H1 (cell line): ENCODE data around the gene SYNJ1. TPM values are rescaled to one million over a fixed set of nuclear protein-coding genes. Genes with fewer than 3 reads are reported as not detected.

Experiments used
- BACH1 ChIP-seq: IDR thresholded peaks from 2 replicates; pipeline ENCODE4 v1.6.1; 2012; ENCODE audit warnings: low read length, improper control_type of control experiment
- CBX5 ChIP-seq: fragments of 300-800, 300-1000 bp; sonication (generic); IDR thresholded peaks from 2 replicates; pipeline ENCODE4 v1.7.1; 2016; ENCODE audit warnings: antibody characterized with exemption, low read length, low read depth
- HDAC6 ChIP-seq: IDR thresholded peaks from one replicate; pipeline ENCODE4 v1.7.1; 2012; ENCODE audit warnings: low read depth, mild to moderate bottlenecking, inconsistent platforms, low read length, moderate library complexity
- KDM4A ChIP-seq: IDR thresholded peaks from one replicate; pipeline ENCODE4 v1.7.1; 2012; ENCODE audit warnings: low read depth, mild to moderate bottlenecking, moderate library complexity, low read length, inconsistent platforms; ENCODE audit not compliant: severe bottlenecking
- NANOG ChIP-seq: IDR thresholded peaks from 2 replicates; pipeline ENCODE4 v1.6.1; 2011; ENCODE audit warnings: low read length, low read depth, mild to moderate bottlenecking, inconsistent platforms; ENCODE audit not compliant: insufficient read depth, poor library complexity, severe bottlenecking
- POLR2A ChIP-seq, 2 experiments: IDR thresholded peaks; 1 replicate in 1 of 2; 2 replicates in 1 of 2; pipeline ENCODE4 v1.6.1; 2011; ENCODE audit warnings: low read depth in 2 of 2, low read length in 2 of 2, mild to moderate bottlenecking in 2 of 2; ENCODE audit errors: control extremely low read depth in 1 of 2
- SIX5 ChIP-seq: IDR thresholded peaks from 2 replicates; pipeline ENCODE4 v1.6.1; 2011; ENCODE audit warnings: mild to moderate bottlenecking, low read depth, low read length
- SP2 ChIP-seq: IDR thresholded peaks from 2 replicates; pipeline ENCODE4 v1.6.1; 2012; ENCODE audit warnings: mild to moderate bottlenecking, low read length, inconsistent platforms
- TCF12 ChIP-seq: IDR thresholded peaks from 2 replicates; pipeline ENCODE4 v1.6.1; 2011; ENCODE audit warnings: low read depth, mild to moderate bottlenecking, low read length
- polyA plus RNA-seq, 7 experiments: library from polyadenylated mRNA; depleted of rRNA in 3 of 7; stranded (reverse) in 5 of 7; unstranded in 2 of 7; fragments of >200 nt in 5 of 7; fragments of 200-250 nt in 2 of 7; gene quantifications; 1 replicate in 5 of 7; 2 replicates in 1 of 7; 4 replicates in 1 of 7; pipeline versions ENCODE4 v1.2.1 to v1.2.3, GENCODE V29; 2011 to 2013; ENCODE audit warnings: missing spikeins in 2 of 7, mixed read lengths in 2 of 7
- total RNA-seq: library from RNA; stranded (reverse); fragmentation: NEBNext Ultra II Directional; extraction: Animal tissue kit (Norgen Biotek cat#: 25700); gene quantifications from 2 replicates; pipeline ENCODE4 v1.2.1, GENCODE V29; 2021
- TF ChIP-seq, protein P1 (sequence below): fragments of 300-600 bp; sonication (generic); IDR thresholded peaks from 2 replicates; pipeline ENCODE4 v1.7.1; 2012; ENCODE audit warnings: low read length, moderate library complexity, mild to moderate bottlenecking, inconsistent platforms; ENCODE audit not compliant: insufficient replicate concordance
- TF ChIP-seq, protein P2 (sequence below): IDR thresholded peaks from 2 replicates; pipeline ENCODE4 v1.6.1; 2011; ENCODE audit warnings: low read depth, mild to moderate bottlenecking, low read length; ENCODE audit not compliant: insufficient read depth

The SYNJ1 gene
- total and polyA plus RNA-seq, 2 of the 8 experiments (the other 6 are each of a cell fraction or from before 2014, with no cell fraction given) = 1.3 to 4.3 TPM

DNA sequence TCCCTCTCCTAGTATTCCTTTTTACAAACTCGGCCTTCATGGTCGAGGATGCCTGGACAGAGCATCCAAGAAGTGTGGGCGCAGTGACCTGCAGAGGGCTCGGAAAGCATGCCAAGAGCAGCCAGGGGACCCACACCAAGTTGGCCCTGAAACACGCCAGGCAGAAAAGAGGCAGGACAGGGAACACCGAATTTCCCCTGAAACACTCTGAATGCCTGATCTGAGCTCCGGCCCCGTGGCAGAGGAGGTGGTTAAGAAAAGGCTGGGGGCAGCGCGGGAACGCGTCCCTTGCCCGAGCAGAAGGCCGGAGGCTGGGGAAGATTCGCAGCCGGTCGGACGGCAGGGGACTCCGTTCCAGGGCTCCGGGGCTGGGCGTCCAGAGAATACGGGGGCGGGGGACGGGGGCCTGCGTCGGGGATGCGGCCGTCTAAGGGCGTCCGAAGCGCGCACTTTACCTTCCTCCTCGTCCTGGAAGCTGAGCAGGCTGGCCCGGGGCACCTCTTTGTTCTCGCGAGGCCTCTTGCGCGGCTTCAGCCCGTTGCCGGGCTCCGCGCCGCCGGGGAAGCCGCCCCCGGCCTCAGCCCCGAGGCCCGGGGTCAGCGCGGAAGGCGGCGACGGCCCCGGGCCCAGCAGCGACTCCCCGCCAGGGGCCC is 43.2 kb upstream of the SYNJ1 start (continued):
- TF ChIP-seq, protein P1, sequence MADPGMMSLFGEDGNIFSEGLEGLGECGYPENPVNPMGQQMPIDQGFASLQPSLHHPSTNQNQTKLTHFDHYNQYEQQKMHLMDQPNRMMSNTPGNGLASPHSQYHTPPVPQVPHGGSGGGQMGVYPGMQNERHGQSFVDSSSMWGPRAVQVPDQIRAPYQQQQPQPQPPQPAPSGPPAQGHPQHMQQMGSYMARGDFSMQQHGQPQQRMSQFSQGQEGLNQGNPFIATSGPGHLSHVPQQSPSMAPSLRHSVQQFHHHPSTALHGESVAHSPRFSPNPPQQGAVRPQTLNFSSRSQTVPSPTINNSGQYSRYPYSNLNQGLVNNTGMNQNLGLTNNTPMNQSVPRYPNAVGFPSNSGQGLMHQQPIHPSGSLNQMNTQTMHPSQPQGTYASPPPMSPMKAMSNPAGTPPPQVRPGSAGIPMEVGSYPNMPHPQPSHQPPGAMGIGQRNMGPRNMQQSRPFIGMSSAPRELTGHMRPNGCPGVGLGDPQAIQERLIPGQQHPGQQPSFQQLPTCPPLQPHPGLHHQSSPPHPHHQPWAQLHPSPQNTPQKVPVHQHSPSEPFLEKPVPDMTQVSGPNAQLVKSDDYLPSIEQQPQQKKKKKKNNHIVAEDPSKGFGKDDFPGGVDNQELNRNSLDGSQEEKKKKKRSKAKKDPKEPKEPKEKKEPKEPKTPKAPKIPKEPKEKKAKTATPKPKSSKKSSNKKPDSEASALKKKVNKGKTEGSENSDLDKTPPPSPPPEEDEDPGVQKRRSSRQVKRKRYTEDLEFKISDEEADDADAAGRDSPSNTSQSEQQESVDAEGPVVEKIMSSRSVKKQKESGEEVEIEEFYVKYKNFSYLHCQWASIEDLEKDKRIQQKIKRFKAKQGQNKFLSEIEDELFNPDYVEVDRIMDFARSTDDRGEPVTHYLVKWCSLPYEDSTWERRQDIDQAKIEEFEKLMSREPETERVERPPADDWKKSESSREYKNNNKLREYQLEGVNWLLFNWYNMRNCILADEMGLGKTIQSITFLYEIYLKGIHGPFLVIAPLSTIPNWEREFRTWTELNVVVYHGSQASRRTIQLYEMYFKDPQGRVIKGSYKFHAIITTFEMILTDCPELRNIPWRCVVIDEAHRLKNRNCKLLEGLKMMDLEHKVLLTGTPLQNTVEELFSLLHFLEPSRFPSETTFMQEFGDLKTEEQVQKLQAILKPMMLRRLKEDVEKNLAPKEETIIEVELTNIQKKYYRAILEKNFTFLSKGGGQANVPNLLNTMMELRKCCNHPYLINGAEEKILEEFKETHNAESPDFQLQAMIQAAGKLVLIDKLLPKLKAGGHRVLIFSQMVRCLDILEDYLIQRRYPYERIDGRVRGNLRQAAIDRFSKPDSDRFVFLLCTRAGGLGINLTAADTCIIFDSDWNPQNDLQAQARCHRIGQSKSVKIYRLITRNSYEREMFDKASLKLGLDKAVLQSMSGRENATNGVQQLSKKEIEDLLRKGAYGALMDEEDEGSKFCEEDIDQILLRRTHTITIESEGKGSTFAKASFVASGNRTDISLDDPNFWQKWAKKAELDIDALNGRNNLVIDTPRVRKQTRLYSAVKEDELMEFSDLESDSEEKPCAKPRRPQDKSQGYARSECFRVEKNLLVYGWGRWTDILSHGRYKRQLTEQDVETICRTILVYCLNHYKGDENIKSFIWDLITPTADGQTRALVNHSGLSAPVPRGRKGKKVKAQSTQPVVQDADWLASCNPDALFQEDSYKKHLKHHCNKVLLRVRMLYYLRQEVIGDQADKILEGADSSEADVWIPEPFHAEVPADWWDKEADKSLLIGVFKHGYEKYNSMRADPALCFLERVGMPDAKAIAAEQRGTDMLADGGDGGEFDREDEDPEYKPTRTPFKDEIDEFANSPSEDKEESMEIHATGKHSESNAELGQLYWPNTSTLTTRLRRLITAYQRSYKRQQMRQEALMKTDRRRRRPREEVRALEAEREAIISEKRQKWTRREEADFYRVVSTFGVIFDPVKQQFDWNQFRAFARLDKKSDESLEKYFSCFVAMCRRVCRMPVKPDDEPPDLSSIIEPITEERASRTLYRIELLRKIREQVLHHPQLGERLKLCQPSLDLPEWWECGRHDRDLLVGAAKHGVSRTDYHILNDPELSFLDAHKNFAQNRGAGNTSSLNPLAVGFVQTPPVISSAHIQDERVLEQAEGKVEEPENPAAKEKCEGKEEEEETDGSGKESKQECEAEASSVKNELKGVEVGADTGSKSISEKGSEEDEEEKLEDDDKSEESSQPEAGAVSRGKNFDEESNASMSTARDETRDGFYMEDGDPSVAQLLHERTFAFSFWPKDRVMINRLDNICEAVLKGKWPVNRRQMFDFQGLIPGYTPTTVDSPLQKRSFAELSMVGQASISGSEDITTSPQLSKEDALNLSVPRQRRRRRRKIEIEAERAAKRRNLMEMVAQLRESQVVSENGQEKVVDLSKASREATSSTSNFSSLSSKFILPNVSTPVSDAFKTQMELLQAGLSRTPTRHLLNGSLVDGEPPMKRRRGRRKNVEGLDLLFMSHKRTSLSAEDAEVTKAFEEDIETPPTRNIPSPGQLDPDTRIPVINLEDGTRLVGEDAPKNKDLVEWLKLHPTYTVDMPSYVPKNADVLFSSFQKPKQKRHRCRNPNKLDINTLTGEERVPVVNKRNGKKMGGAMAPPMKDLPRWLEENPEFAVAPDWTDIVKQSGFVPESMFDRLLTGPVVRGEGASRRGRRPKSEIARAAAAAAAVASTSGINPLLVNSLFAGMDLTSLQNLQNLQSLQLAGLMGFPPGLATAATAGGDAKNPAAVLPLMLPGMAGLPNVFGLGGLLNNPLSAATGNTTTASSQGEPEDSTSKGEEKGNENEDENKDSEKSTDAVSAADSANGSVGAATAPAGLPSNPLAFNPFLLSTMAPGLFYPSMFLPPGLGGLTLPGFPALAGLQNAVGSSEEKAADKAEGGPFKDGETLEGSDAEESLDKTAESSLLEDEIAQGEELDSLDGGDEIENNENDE = no peak
- TF ChIP-seq HDAC6 = no peak
- TF ChIP-seq TCF12 = no peak
- no peak for TF ChIP-seq SP2
- no peak for TF ChIP-seq BACH1
- TF ChIP-seq CBX5 = no peak
- TF ChIP-seq, protein P2, sequence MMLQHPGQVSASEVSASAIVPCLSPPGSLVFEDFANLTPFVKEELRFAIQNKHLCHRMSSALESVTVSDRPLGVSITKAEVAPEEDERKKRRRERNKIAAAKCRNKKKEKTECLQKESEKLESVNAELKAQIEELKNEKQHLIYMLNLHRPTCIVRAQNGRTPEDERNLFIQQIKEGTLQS = no peak
- TF ChIP-seq SIX5 = no peak
- peak; percentile 2 for TF ChIP-seq KDM4A
- TF ChIP-seq NANOG = no peak
- no peak for TF ChIP-seq POLR2A (IDR thresholded peaks at IDR 0.05; ENCODE audit: control extremely low read depth in 1 of 2, low read depth in 2 of 2, low read length in 2 of 2)
